GM12874 (cell line): Measurements from ENCODE around the gene CTU2.

ENCODE experiments used
- CTCF ChIP-seq: IDR thresholded peaks from 2 replicates; pipeline ENCODE4 v1.5.1; 2011; ENCODE audit warnings: low read depth, mild to moderate bottlenecking, control low read depth, low read length, moderate library complexity; ENCODE audit not compliant: insufficient read depth

The CTU2 gene

GRCh38 chr16:88694221-88695087 lies 11.8 kb upstream of the CTU2 start:
- no peak for TF ChIP-seq CTCF

GRCh38 chr16:88695218-88695617 lies 11.1 kb upstream of the CTU2 start:
- no peak for TF ChIP-seq CTCF

GRCh38 chr16:88695753-88696152 lies 10.6 kb upstream of the CTU2 start:
- TF ChIP-seq CTCF, result no peak

GRCh38 chr16:88696441-88696840 lies 9.9 kb upstream of the CTU2 start:
- no peak for TF ChIP-seq CTCF

- TF ChIP-seq CTCF, result no peak
Observed at GRCh38 chr16:88697116-88697830, 9.0 kb upstream of the CTU2 start.

GRCh38 chr16:88697831-88698615 lies 8.3 kb upstream of the CTU2 start:
- TF ChIP-seq CTCF, result peak; percentile 42

GRCh38 chr16:88698646-88699045 lies 7.7 kb upstream of the CTU2 start:
- TF ChIP-seq CTCF, result no peak
